ENCODE data around the gene ERP44. TPM values are rescaled to one million over a fixed set of nuclear protein-coding genes. Genes with fewer than 3 reads are reported as not detected.

Gene ERP44
- polyA plus RNA-seq, 3 donors, result 18.4 to 74.0 (median 66.3) TPM

- Mint-ChIP-seq H3K27me3 (ENCODE audit: low read depth in 3 of 3) (no peaks in the 10 kb centered on the region), H3K4me3 (no peak overlapping the region), H3K36me3 (peaks cover 33 to 37% of the 10 kb centered on the region in 2 donors), H3K27ac (peak overlapping the region in 1 of 7 donors; percentile 34), H3K9me3 (no peaks in the 10 kb centered on the region), H3K4me1 (no peaks in the 10 kb centered on the region)
- no peak overlapping the region for H3K27ac ChIP-seq (ENCODE audit: low read depth in 1 of 2, low read length in 2 of 2)
- peaks cover 4 to 42% of the 10 kb centered on the region in 2 donors for H3K36me3 ChIP-seq (replicated peaks in 1 of 2; ENCODE audit: control insufficient read depth in 1 of 2, insufficient read depth in 2 of 2, low read length in 2 of 2)
- no peak overlapping the region for H3K4me2 ChIP-seq (replicated peaks; ENCODE audit: extremely low read depth, low read length, poor library complexity, severe bottlenecking)
- H3K4me1 ChIP-seq (ENCODE audit: control insufficient read depth in 1 of 2, insufficient read depth in 2 of 2, low read length in 2 of 2), result no peaks in the 10 kb centered on the region
- 78% methylated on average over 1 of the region's 3 CpGs for WGBS (ENCODE audit: insufficient coverage)
- intact Hi-C loops (cut with micrococcal nuclease), result no loop called here
- H3K4me3 ChIP-seq (replicated peaks in 1 of 3; ENCODE audit: low read depth in 2 of 3, low read length in 3 of 3), result no peak overlapping the region
- H3K27me3 ChIP-seq (ENCODE audit: control insufficient read depth in 2 of 2, insufficient read depth in 2 of 2, low read length in 2 of 2), result no peaks in the 10 kb centered on the region
- no peak overlapping the region for H3K9ac ChIP-seq (ENCODE audit: insufficient read depth, low read length, poor library complexity, severe bottlenecking)
- no peaks in the 10 kb centered on the region for H3K9me3 ChIP-seq (replicated peaks in 1 of 2; ENCODE audit: control insufficient read depth in 1 of 2, insufficient read depth in 1 of 2, low read length in 2 of 2)
- no peaks in the 10 kb centered on the region for H3K79me2 ChIP-seq (ENCODE audit: insufficient read depth, low read length)
- no peaks in the 10 kb centered on the region for H4K20me1 ChIP-seq (ENCODE audit: insufficient read depth, low read length)
- DNase-seq, result no peak
- no peak overlapping the region for H2AFZ ChIP-seq (ENCODE audit: insufficient read depth, low read depth, low read length, poor library complexity, severe bottlenecking)
- no peak for TF ChIP-seq CTCF (IDR thresholded peaks at IDR 0.05)
Observed at GRCh38 chr9:99973455-99973854, 125.3 kb downstream of the ERP44 start.

GRCh38 chr9:99971410-99971809 lies 127.4 kb downstream of the ERP44 start:
- Histone ChIP-seq H4K20me1 (ENCODE audit: insufficient read depth, low read length) (no peaks in the 10 kb centered on the region), H2AFZ (ENCODE audit: insufficient read depth, low read depth, low read length, poor library complexity, severe bottlenecking) (no peak overlapping the region), H3K27me3 (ENCODE audit: control insufficient read depth in 2 of 2, insufficient read depth in 2 of 2, low read length in 2 of 2) (no peaks in the 10 kb centered on the region), H3K79me2 (ENCODE audit: insufficient read depth, low read length) (no peaks in the 10 kb centered on the region), H3K4me1 (ENCODE audit: control insufficient read depth in 1 of 2, insufficient read depth in 2 of 2, low read length in 2 of 2) (no peaks in the 10 kb centered on the region), H3K36me3 (replicated peaks in 1 of 2; ENCODE audit: control insufficient read depth in 1 of 2, insufficient read depth in 2 of 2, low read length in 2 of 2) (peaks cover 4 to 53% of the 10 kb centered on the region in 2 donors), H3K4me2 (replicated peaks; ENCODE audit: extremely low read depth, low read length, poor library complexity, severe bottlenecking) (no peak overlapping the region), H3K27ac (ENCODE audit: low read depth in 1 of 2, low read length in 2 of 2) (no peak overlapping the region), H3K9me3 (replicated peaks in 1 of 2; ENCODE audit: control insufficient read depth in 1 of 2, insufficient read depth in 1 of 2, low read length in 2 of 2) (no peaks in the 10 kb centered on the region), H3K4me3 (replicated peaks in 1 of 3; ENCODE audit: low read depth in 2 of 3, low read length in 3 of 3) (no peak overlapping the region), H3K9ac (ENCODE audit: insufficient read depth, low read length, poor library complexity, severe bottlenecking) (no peak overlapping the region)
- H3K9me3 Mint-ChIP-seq, result no peaks in the 10 kb centered on the region
- H3K4me1 Mint-ChIP-seq, result no peaks in the 10 kb centered on the region
- H3K4me3 Mint-ChIP-seq, result no peak overlapping the region
- H3K27ac Mint-ChIP-seq, result peak overlapping the region in 1 of 7 donors; percentile 13
- DNase-seq, result no peak
- no peak for TF ChIP-seq CTCF (IDR thresholded peaks at IDR 0.05)
- intact Hi-C loops (cut with micrococcal nuclease), result no loop called here
- peaks cover 37 to 40% of the 10 kb centered on the region in 2 donors for H3K36me3 Mint-ChIP-seq
- no peaks in the 10 kb centered on the region for H3K27me3 Mint-ChIP-seq (ENCODE audit: low read depth in 3 of 3)

Data from CD14-positive monocyte (primary cell).